GM18870 (cell line): Measurements from ENCODE around the gene CHRNA5.

Experiments used
- ATAC-seq: cut with Tn5 transposase; IDR thresholded peaks from one replicate; pipeline ENCODE4 v1.9.1; 2021; ENCODE audit warnings: moderate library complexity; ENCODE audit not compliant: unreplicated experiment

CHRNA5 gene

DNA sequence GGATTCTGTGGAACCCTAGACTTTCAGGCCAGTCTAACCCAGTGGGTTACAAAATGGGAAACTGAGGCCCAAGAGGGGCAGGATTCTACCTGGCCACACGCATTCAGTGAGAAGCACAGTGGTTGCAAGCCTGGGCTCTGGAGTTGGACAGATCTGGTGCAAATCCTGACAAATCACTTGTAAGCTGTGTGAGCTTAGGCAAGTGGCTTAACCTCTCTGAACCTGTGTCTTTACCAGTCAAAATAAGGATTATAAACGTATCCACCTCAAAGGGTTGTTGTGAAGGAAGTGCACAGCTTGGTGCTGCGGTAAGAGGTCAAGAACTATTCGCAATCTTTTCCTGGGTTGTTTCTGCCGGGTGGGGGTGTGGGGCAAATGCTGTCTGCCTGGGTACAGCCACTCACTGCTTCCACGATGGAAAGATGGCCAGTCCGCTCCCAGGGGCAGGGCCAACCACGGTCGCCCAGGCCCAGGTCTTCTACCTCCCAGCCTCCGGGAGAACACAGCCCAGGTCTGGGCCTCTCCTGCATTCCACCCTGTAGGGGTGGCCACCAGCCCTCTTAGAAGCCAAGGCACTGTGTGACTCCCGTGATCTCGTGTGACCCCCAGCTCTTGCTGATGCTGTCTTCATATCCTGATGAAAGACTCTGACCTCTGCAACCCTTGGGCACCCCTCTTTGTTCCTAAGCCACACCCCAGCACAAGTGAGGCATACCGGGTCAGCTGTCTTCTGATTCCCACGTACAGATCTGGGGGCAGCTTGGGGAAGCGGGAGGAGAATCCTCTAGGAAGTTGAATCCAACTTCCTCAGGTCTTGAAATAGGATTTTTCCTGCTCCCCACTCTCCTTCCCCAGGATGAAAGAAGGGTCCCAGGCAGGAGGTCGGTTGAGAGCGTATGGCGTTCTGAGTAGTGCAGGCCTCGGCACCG, 54.0 kb downstream of the CHRNA5 start:
- no peak for ATAC-seq

DNA sequence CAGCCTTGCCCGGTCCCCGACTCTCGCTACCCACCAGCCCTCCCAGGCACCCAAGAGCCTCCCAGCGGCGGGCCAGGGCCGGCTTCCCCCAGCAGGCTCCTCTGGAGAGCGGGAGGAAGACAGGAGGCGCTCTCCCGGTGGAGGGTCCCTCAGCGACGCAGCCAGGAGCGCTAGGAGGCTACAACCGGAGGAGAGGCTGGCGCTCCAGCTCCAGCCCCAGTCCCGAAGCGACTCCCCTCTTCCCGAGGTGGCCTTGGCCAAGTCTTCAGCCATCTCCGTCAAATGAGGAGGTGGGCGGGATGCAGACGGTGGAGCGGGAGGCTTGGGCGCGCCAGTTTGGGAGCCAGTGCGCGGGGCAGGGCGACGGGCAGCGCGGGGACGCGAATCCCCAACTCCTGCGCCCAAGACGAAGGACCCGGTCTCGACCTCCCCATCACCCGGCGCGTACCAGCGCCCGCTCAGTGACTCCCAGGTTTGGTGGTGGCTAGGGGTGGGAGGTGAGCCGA, 54.8 kb downstream of the CHRNA5 start:
- ATAC-seq, result no peak

DNA sequence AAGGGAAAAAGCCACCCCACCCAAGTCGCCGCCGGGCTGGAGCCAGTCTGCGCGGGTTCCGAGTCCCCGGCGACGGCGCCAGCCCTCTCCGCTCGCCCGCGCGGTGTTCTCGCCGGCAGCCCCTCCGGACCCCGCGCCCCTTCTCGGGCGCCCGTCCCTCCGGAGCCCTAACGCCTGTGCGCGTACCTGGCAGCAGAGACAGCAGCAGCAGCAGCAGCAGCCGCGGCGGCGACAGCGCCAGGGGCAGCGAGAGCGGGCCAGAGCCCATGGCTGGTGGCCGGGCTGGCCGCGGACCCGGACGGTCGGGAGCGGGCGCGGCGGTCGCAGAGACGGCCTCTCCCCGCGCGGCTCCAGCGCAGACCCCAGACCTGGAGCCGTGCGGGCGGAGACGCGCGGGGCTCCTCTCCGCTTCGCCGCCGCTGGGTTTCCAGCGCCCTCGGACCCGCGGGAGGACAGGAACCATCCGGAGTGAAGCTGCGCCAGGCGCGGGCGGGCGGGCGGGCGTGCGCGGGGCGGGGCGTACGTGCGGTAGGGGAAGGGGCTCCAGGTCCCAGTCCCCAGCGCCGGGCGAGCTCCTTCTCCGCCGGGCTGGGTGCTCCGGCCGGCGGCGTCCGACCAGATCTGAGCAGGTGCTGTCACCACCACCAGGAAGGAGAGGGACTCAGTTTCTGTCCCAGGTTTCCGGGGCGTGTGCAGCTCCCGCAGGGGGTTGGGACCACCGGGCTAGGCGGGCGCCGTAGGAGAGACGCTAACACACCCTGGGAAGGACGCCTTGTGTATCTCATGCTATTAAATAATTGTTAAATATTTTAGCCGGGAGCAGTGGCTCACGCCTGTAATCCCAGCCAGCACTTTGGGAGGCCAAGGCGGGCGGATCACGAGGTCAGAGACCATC, 55.5 kb downstream of the CHRNA5 start, which contains the start of gene CHRNA3:
Gene CHRNA3, minus strand, starts transcription at position 470 of the 895 bp plus-strand sequence. Its CDS starts 202 bp downstream, at position 268.
- ATAC-seq, result no peak

DNA sequence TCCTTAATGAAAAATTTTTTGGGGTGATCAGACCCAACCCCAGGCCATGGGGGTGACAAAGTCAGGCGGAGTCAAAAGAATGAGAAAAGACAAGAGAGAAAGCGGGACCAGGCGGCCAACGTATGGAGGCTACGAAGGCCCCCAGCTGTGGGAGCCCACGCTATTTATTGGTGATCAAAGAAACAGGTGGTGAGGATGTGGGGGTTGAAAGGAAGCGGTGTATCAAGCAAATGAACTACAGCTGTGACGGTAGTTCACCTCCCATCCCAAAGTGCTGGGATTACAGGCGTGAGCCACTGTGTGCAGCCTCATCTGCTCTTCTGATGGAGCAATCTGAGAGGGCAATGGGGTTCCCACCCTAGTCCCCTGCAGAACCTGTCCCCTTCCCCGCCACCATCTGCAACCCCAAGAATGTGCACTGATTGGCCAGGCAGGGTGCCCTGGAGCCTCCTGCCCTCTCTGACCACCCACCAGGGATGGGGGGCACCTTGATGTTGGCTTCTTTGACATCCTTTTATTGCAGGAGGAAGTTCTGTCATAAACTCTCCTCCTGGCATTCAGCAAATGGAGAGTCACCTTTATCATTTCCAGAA, 56.6 kb downstream of the CHRNA5 start:
- no peak for ATAC-seq

DNA sequence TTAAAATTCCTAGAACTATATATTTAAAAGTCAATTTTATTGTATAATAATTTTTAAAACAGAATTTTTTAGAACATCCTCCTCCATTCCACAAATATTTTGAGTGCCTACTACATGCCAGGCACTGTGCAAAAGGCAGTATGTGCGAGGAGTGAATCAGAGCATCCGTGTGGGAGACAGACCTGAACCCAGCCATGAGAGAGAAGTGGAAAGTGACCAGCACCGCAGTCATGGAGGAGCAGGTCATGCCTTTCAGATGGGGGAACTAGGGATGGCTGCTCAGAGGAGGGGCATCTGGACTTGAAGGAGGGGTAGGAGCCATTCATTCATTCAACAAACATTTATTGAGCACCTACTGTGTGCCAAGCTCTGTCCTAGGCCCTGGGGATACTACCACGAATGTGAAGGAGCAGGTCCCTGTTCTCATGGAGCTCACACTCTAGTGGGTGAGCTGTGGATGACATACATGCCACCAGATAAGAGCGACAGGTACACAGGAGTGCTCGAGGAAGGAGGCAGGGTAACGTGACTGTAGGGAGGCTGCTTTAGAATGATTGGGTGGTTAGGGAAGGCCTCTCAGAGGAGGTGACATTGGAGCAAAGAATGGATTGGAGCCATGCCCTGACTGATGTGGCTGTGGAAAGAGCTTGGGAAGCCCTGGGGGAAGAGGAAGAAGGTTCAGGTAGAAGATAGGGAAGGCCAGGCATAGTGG, 58.6 kb downstream of the CHRNA5 start:
- no peak for ATAC-seq

DNA sequence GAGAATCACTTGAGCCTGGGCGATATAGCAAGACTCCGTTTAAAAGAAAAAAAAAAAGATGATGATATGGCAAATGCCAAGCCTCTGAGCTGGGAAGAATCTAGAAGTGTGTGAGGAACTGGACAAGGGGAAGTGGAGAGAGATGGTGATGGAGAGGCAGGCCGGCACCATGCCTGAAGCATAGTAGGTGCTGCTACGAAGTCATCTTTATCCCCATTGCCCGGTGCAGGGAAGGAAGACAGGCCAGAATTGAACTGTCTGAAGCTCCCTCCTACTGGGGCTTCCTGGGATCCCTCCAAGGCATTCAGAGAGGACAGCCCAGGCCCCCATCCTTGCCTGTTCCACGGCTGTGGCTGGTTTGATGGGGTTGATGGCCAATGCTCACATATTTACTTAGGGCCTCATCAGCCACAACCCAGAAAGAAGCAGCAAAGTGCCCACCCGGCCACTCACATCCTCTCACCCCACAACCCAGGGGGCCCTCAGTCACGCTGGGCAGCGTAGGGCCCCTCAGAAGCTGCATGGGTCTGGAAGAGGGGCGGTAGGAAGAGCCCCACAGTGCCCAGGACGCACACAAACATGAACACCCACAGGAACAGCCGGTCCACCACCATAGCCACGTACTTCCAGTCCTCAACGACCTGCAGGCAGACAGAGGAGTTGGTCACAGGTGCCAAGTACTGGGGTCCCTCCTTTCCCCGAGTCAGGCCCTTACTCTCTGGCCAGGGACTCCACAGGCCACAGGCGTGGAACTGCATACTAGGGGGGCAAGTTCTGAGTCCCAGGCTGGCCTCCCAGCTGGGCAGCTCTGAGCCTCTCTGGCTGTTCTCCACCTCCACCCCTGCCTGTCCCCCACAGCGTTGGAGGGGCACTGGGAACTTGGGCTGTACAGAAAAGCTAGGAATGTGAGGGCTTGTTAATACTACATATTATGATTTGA, 59.6 kb downstream of the CHRNA5 start:
- no peak for ATAC-seq

DNA sequence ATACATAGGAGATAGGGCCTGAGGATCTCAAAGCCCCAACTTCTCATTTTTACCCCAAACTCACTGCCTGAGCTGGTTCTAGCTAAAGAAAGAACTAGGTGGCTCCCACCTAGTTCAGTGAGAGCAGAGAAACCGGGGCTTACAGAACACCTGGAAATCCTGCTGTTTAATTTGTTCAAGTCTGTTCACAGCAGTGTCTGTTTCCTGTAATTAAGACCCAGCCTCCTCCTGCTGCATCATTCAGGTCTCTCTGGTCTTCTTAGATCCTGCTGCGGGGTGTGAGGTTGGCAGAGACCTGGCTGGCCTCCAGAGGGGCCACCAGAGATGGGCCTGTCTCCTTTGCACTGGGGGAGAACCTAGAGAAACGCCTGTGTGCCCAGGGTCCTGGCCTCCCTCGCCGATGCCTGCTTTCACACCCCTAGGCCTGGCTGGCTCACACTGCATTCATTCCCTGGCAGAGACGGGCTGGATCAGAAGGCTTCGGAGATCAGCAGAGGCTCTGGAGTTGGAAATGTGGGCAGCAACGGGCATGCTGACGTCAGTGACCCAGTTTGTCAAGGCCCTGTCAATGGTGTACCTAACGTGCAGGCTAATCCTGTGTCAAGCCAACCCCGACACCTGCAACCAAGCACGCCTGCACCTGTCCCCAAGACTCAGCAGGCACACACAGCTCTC, 60.4 kb downstream of the CHRNA5 start:
- no peak for ATAC-seq

DNA sequence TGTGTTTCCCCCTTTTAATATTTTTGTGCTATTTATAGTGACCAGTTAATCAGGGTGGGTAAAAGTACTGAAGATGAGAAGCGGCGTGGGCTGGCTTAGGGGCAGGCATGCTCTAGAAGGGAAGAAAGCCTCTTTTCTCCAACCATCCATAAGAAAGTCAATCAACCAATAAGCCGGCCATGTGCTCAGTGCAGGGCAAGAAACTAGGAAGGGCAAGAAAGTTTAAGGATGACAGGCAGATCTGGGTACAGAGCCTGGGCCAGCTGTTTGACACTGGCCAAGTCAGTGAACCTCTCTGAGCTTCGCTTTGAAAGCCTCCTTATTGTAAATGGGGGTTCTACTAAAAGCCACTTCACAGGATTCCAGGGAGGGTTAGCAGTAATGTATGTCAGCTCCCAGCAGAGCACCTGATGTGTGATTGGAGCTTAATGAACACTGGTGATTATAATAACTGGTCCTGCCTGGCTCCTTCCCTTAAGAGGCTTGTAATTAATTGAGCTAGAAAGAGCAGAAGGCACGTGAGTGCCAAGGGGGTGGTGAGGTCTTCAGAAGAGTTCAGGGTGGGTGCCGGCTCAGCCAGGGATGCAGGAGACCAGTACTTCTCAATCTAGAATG, 61.2 kb downstream of the CHRNA5 start:
- no peak for ATAC-seq

DNA sequence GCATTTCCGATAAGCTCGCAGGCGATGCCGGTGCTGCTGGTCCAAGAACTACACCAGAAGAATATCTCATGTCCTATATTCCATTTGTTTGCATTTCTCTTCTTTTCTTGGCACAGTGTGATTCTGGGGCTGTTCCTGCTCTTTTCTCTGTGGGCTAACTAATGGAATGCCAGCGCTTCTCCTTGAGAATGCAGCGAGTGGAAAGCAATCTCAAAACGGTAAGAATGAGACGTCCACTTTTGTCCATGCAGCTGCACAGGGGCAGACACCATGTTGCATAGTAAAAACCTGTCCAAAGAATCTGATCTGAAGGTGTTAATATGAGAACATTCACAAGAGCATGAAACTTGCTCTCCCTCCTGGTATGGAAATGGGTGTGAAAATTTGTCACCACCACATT, 62.0 kb downstream of the CHRNA5 start:
- ATAC-seq, result no peak

DNA sequence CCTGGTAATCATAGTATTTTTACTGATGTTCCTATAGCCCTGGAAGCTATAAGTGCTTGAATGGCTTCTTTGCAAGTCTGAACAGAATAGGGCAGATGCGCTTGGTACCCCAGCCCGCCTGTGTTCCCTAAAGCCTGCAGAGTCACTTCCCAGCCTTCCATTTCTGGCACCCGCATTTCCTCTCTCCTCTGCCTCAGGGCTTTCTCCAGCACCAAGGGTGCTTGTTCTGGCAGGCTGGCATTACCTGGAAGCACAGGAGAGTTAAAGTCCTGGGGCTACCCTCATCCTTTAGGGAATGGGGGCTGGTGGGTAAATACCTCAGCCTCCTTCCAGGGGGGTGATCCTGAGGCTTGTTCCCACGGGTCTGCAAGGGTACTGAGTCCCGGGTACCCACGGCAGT, 62.9 kb downstream of the CHRNA5 start:
- no peak for ATAC-seq

DNA sequence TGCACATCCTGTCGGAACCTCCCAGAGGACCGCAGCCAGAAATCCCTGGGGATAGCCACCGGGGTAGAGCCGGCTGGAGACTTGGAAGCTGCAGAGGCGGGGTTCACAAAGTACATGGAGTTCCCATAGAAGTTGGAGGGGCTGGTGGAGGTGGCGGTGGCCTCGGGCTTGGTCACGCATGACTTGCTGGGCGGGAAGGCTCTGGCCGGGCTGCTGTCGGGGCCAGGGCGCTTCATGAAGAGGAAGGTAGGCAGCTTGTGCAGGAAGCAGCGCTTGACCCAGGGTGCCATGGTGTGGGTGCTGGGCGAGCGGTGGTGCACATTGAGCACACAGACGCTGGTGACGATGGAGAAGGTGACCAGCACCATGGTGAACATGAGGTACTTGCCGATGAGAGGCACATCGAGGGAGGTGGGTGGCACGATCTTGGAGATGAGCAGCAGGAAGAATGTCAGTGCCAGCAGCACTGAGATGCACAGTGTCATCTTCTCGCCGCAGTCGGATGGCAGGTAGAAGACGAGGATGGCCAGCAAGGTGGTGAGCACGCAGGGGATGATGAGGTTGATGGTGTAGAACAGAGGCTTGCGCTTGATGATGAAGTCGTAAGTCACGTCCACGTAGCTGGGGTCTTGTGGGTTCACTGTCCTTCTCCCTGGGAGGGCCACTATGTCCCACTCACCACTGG, 63.9 kb downstream of the CHRNA5 start:
- ATAC-seq, result no peak

DNA sequence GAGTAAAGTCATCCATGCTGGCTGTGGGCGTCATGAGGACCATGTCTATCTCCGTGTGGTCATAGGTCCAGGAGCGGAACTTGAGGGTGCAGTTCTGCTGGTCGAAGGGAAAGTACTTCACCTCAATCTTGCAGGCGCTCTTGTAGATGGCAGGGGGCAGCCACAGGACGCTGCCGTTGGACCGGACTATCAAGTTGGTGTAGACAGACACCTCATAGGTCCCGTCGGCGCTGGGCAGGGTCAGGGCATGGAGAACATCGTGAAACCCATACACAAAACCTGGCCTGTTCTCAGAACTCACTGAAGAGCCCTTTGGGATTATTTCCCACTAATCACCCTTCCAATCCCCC, 64.4 kb downstream of the CHRNA5 start:
- ATAC-seq, result no peak

DNA sequence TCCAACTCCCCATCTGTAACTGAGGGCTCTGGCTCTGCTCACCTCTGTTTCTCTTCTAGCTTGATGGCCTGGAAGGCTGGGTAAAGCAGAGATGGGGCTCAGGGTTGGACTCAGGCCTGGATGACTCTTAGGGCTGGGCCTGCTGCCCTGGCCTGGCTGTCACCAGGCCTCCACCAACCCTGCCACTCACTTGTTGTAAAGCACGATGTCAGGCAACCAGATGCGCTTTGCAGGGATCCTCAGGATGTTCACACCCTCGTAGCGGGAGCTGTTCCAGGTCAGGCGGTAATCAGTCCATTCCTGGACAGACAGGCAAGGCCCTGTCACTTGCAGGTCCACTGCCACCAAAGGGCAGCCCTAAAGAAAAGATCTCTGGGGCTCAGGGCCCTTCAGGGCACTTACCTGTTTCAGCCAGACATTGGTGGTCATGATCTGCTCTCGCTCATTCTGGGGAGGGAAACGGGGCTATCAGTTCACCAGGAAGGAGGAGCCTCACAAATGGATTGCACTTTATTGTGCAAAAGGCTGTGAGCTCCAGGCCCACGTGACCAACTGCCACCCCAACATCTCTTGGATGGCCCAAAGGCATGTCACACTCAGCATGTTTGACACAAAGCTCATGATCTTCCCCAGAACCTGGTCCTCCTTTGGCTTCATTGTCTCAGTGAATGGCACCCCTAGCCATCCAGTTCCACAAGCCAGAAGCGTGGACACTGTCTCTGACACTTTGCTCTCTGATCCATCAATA, 65.7 kb downstream of the CHRNA5 start:
- ATAC-seq, result no peak

DNA sequence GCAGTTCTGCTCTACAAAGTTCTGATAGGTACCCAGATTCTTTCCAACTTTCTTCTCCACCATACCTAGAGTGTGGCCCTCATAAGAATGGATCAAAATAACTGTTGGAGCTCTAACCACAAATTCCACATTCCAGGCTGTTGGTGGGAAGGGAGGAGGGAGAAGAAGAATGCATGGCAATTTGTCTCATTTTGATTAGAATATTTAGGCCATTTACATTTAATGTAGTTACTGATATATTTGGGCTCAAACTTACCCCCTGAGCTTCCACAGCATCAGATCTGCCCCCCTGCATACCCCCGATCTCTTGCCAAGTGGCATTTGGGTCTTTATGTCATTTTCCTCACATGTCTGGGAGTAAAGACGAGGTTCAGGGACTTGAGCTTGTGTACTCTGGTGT, 68.0 kb downstream of the CHRNA5 start:
- ATAC-seq, result no peak

DNA sequence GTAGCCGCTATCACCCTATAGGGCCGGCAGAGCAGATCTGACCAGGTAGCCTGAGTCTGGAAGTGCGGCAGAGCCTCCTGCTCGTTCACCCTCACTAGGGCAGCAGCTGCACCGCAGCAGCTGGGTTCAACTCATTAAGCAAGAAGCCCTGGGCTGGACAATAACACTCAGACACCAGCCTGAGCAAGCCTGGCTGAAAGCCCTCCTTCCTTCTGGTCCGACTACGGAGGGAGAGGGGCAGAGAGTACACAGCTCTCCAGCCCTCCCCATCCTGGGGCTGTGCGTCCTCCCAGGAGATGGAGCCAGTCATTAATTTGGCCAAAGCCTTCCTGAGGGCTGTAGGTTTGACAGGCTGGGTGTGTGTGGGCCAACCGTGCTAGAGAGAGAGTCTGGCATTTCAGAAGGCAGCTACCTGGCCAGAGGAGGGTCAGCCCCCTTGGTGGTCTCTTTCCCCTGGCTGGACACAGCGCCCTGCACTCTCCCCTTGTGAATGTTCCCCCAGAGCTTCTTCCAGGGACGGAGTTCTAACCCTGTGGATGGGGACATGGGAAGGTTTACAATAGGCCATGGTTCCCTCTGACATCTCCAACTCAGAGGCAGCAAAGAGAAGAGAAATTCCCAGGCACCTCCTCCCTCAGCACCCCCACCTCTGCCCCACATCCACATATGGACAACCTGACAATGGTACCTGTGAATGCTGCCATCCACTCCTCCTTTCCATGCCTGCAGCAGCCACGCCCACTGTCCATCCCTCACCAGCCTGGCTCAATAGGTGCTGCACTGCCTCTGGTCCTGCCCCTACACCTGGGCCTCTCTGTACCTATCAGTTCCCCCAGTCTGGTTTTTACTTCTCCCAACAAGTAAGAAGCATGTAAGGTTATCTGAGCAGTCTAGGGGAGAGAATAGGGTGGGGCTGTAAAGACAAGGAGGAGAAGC, 69.2 kb downstream of the CHRNA5 start:
- no peak for ATAC-seq

DNA sequence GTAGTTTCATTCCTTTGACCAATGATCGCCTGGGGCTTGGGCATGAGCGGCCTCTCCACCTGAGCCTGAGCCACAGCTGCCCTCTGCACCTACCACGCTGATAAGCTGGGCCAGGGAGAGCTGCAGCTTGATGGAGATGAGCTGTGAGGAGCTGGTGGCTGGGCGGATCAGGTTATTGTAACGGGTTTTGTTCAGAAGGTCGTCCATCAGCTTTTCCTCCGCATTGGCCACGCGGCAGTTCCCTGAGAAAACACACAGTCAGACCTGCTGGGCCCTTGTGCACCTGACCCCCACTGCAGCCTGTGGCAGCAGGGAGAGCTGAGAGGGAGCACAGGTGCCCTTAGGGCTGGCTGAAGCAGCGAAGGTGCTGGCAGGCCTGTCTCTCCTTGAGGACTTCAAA, 70.0 kb downstream of the CHRNA5 start:
- ATAC-seq, result no peak
